Stimulated activated CD8-positive, alpha-beta memory T cell treated with anti-CD3 and anti-CD28 coated beads, Interleukin-4, amount 100 ng/mL, for 1 hour (primary cell): ENCODE measurements around the gene KCNH2.
"Not testable (repeated sequence)": the region's sequence is repeated elsewhere in the genome, so short reads cannot be mapped to it uniquely, and the experiment has no call there.

Experiments used
- DNase-seq, 2 donors: peaks; one replicate each; pipeline ENCODE4 v3.0.0-alpha.2; 2020; ENCODE audit warnings: low read depth in 2 of 2, low spot score in 1 of 2

KCNH2 gene

GRCh38 chr7:150978126-150978789, at the start of gene KCNH2:
Gene KCNH2 (minus strand): TSS chr7:150978321. CDS start chr7:150977913, 408 bp downstream.
- DNase-seq: no peak

- not testable (repeated sequence) for DNase-seq
These were observed 49.6 kb upstream of the KCNH2 start for GRCh38 chr7:151027728-151028130.

- not testable (repeated sequence) for DNase-seq
These were observed 48.9 kb upstream of the KCNH2 start for GRCh38 chr7:151026771-151027727.

DNA sequence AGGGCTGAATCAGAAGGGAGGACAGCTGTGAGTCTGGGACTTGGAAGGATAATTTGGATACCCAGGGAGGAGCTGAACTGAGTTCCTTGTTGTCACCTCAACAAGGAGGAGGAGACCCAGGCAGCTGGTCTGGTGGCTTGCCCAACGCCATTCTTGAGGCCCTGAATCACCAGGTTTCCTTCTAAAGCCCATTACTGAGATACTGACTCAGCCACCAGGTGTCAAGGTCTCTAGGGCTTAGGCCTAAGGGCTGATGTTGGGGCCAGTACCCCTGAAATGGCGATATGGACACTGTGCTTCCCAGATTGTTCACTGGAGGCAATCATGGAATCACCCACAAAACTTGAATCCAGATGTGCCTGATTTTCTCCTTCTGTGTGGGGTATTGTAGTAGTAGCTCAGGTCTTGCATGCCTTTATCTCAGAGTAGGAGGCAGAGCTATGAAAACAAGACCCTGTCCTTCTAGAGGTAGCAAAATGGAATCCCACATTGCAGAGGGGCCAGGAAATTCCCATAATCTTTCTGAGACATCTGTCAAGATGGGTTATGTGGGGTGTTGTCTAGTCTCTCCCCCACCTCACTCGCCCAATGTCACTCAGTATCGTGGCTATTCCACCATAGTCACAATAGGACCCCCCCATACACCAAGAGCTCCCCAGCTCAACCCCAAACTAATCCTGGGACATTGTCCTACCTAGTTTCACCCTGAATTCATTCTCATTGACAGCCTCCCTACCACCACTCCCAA, 48.0 kb upstream of the KCNH2 start:
- DNase-seq: no peak

- DNase-seq: no peak
These were observed 46.4 kb upstream of the KCNH2 start, which contains the start of gene ATG9B for GRCh38 chr7:151024435-151025056. Gene ATG9B (minus strand): TSS chr7:151024494. CDS start chr7:151024423, 71 bp downstream.

GRCh38 chr7:151023232-151023631, 45.1 kb upstream of the KCNH2 start:
- DNase-seq: no peak

GRCh38 chr7:151020231-151020630, 42.1 kb upstream of the KCNH2 start:
- no peak for DNase-seq

GRCh38 chr7:151019130-151019447, 41.0 kb upstream of the KCNH2 start:
- DNase-seq: no peak

DNA sequence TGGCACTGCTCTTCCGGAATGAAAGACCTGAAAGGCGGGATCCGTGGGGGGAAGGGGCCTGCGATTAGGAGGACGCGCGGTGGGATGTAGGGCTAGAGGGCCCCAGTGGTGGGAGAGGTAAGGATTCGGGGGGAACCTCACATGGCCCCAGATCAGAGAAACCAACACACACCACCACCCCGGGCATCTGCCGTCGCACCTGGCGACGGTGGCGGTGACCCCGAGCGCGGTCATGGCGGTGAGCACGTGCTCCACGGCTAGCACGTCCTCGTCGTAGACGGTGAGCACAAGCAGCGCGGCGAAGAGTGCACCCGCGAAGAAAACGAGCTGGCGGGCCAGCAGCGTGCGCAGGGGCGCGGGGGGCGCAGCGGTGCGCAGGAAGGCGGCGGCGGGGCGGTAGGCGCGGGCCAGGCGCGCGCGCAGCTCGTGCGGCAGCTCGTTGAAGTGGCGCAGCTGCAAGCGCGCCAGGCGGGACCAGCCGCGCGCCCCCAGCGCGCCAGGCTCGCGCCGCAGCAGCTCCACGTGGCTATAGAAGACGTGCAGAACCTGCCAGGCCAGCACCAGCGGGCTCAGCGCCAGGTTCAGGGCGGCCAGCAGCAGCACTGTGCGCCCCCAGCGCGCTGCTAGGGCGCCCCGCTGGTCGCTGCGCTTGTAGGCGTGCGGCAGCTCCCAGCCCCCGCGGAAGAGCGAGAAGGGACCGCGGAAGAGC, 40.5 kb upstream of the KCNH2 start:
- DNase-seq: no peak

- DNase-seq: peak; percentile 62 to 71
These were observed 39.9 kb upstream of the KCNH2 start for GRCh38 chr7:151017953-151018420.

DNA sequence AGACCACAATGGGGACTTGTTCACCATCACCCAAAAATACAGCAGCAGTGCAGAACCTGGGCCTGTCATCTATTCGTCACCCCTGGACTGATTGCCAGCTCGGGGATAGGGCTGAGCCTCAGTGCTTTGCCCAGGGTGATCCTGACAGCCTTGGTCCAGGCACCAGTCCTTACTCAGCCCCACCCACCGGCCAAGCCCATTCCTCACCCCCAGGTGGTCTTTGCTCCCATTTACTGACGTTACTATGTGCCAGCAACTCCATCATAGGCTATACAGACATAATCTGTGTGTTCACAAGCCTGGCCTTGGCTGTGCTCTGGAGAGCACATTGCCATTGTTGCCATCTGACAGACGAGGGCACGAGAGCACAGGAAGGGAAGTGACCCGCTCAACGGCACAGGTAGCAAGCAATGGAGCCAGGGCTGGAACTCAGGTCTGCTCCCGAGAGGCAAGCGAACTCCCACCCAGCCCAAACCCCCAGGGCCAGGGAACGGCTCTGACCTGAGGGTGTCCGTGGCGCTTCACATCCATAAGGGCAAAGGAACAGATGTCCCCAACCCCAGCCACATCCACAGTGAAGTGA, 39.3 kb upstream of the KCNH2 start:
- no peak for DNase-seq

- no peak for DNase-seq
These were observed 38.8 kb upstream of the KCNH2 start for GRCh38 chr7:151016942-151017341.

DNA sequence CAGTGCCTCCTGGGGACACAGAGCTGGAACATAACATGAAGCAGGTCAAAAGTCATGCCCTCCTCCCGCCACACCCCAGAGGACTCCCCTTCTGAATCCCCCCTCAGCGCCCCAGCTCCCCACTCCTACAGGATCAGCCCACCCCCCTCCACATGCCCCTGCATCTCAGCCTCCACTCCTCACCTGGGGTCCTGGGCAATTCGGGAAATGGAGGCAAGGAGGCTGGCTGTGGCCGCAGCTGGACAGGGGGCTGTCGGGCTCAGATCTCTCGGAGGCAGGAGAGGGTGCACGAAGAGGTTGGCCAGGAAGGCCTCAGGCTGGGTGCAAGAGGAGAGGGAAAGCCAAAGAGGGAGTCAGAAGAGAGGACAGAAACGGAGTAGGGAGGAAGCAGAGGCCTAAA, 38.4 kb upstream of the KCNH2 start:
- no peak for DNase-seq

GRCh38 chr7:151015967-151016366, 37.8 kb upstream of the KCNH2 start:
- DNase-seq: no peak

GRCh38 chr7:151014950-151015349, 36.8 kb upstream of the KCNH2 start:
- DNase-seq: no peak

DNA sequence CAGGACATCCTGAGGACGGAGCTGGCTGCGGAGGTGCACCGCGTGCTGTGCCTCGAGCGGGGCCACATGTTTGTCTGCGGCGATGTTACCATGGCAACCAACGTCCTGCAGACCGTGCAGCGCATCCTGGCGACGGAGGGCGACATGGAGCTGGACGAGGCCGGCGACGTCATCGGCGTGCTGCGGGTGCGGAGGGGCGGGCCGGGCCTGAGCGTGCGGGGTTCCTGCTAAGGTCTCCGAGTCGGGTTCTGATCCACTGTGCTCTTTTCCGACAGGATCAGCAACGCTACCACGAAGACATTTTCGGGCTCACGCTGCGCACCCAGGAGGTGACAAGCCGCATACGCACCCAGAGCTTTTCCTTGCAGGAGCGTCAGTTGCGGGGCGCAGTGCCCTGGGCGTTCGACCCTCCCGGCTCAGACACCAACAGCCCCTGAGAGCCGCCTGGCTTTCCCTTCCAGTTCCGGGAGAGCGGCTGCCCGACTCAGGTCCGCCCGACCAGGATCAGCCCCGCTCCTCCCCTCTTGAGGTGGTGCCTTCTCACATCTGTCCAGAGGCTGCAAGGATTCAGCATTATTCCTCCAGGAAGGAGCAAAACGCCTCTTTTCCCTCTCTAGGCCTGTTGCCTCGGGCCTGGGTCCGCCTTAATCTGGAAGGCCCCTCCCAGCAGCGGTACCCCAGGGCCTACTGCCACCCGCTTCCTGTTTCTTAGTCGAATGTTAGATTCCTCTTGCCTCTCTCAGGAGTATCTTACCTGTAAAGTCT, 35.8 kb upstream of the KCNH2 start:
- DNase-seq: peak; percentile 66 to 78

- no peak for DNase-seq
These were observed 35.2 kb upstream of the KCNH2 start for GRCh38 chr7:151013356-151013732.

GRCh38 chr7:151012911-151013347, 34.8 kb upstream of the KCNH2 start:
- no peak for DNase-seq

- DNase-seq: no peak
These were observed 34.0 kb upstream of the KCNH2 start for GRCh38 chr7:151012031-151012692.
